ENCODE results near the gene CPED1.
"Not testable (repeated sequence)": the region's sequence is repeated elsewhere in the genome, so short reads cannot be mapped to it uniquely, and the experiment has no call there.

Gene CPED1

DNA sequence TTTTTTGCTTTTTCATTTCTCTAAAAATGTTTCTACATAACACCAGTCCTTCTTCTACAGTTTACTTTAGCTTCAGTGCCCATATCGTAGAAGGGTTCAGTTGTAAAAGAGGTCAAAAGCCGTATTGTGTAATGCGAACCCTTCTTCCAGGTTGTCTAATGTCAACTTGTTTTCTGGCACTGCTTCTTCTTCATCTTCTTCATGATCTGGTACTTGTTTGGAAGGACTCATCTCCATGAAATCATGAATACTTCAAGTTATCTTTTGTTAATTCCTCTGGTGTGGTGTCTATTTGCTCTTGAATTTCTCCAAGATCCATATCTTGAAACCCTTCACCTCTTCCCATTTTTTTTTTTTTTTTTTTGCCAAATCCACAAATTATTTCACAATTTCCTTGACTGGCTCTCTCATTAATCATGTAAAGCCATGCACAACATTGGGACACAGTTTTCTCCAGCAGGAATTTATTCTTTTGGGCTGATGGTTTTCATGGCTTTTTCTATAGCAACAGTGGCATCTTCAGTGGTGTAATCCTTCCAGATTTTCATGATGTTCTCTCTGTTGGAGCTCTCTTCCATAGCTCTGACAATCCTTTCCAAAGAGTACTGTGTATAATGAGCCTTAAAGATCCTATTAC lies 85.1 kb downstream of the CPED1 start:
- no peak for DNase-seq

DNA sequence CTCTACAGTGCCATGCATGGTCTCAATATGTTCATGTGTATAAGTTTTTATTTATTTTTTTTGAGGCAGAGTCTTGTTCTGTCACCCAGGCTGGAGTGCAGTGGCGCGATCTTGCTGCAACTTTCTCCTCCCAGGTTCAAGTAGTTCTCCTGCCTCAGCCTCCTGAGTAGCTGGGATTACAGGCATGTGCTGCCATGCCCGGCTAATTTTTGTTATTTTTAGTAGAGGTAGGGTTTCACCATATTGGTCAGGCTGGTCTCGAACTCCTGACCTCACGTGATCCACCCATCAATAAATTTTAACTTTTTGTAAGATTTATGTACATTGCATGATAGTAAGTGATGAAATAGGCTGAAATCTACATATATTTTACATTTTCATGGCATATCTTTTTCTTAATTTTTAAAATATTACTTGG lies 86.9 kb downstream of the CPED1 start:
- not testable (repeated sequence) for DNase-seq

DNA sequence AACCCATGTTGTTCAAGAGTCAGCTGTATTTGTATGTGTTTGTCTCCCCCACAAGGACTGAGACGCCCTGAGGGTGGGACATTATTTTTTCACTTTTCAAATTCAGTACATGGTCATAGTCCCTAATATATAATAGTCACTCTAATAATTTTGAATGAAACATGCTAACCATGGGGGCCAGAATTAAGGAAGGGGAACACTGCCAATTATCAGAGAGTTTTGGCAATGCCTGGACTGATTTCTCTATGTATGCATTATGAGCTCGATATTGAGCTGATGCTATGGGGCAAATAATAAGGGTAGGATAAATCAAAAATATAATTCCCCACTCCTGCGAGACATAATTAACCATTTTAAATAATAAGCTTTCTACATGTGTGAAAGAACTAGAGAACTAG lies 87.4 kb downstream of the CPED1 start:
- DNase-seq, result no peak

DNA sequence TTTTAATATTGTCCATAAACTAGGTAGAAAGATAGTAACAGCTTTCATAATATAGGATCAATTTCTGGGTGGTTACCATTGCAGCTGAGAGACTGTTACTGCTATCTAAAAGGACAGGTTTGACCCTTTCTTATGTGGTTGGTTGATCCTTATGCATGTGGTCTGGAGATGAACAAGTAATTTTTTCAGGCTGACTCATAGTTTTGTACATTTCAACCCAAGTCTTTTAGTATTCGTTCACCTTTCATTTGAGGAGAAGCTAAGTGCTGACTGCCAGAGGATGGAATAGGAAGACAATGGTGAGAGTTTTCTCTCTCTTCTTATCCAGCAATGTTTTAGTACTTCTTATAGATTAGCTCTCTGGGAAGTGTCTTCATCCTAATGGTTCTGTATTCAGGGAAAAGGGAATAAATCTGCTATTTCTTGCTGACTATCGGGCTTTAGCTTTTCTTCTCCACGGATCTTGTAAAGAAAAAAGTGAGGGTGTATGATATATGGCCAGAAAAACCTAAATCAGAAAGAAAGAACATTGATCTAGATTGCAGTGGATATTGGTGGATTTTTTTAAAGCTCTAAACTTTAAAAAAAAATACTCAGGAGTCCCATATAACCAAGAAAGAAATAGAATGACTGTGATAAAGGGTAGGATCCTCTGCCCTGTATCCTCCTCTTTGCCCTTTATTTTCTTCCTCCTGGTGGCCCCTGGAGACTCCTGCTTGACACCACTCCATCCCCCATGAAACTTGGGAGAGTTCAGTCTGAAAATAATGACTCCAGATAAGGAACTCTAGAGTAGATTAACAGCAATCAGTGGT lies 88.0 kb downstream of the CPED1 start:
- DNase-seq, result no peak

DNA sequence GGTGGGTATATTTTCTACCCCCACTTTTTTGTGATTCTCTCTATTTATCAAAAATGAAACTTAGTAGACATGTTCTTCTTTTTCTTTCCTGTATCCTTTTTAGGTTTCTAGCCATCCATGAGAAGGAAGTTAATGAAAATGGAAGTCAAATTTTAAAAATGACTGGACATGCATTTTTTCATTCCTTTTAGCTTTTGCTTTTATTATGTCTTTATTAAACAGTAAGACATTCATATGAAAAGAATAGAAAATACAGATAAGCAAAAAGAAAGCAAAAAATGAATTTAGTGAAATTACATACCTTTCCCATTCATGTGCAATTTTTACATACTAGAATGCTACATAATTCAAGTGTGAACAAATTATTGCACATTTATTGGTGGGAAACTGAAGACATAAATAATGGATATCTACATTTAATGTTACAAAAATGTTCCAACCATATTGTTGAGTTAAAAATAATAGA lies 88.7 kb downstream of the CPED1 start:
- DNase-seq, result no peak

DNA sequence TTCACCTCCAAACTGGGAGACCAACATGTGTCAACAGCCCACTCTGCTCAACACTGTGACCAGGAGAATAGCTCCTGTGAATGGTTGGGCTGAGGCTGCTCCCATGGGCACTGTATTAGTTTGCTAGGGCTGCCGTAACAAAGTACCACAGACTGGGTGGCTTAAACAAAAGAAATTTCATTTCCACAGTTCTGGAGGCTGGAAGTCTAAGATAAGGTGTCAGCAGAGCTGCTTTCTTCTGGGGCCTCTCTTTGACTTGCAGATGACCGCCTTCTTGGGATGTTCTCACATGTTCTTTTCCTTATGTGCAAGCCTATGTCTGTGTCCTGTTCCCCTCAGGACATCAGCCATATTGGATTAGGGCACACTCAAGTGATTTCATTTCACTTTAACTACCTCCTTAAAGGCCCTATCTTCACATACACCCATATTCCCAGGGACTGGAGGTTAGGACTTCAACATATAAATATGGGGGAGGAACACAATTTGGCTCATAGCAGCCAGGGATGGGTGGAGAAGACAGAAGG lies 90.3 kb downstream of the CPED1 start:
- no peak for DNase-seq

DNA sequence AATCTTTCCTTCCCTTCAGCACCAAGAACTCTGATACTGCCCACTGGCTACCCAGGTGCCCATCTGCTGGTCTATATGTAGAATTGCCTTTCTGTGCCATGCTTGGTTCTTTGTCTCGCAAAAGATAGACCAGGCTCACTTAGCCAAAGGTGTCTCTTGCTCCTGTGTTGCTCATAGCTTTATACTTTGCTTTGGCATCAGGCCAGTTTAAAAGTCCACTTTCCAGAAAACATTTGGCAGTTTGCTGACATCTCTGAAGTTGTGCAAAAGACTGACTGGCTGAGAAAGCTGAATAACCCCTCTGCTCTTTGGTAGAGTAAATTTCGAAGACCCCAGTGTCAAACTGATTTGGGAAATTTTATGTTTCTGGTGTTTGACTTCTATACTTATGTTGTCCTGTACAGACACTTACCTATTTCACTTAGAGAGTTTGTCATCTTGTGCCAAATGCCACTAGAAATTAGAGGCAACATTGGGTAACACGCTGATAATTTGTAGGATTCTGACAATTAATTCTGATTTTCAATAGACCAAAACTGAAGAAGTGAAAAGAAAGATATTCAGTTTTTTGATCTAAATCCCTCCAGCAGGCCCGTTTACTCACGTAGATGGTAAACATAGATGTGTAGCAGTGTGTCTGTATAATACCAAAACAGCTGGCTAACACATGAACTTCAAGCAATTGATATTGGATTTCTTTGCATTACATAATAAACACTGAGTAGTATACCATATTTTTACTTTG lies 91.1 kb downstream of the CPED1 start:
- DNase-seq, result no peak

DNA sequence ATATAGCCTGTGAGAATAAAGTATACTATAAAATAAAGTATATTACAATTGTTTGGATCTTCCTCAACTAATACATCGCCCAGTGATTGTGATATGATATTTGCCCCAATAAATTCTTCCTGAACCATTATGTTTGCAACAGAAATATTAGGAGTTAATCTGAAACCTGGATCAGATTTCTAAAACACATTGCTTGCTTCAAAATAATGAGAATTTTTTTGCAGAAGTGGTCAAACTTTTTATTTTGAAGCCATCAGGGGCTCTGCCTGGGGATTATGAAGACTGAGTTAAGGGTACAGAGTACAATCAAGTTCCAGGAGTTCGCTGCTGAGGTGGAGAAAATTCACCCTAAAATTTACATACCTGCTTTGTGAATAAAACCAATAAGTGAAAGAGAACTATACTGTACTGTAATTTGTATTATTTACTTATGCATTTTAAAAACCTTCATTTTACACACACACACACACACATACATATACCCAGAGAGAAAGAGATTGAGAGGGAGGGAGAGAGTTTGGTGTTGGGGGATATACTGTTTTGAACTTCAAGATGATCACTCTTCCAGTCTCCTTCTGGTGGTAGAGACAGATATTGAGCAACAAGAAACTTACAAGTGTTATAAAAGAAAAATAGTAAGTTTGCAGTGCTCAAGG lies 91.9 kb downstream of the CPED1 start:
- no peak for DNase-seq

DNA sequence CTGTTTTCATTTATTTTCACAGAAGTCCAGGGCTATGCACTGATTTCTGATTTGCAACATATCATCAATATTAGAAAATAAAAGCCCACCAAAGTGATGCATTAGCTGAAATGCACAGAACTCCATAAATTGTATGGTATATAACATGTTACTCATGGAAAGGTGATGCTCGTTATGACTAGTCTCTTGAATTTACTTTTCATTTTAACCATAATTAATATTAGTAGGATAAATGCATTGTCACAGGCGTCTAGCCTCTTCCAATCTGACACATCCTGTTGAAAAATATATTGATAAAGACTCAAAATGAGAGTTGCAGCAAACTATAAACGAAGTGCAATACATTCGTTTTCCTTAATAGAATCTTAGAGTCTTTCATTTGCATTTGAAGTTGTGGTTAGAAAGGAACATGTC lies 92.4 kb downstream of the CPED1 start:
- DNase-seq, result no peak

DNA sequence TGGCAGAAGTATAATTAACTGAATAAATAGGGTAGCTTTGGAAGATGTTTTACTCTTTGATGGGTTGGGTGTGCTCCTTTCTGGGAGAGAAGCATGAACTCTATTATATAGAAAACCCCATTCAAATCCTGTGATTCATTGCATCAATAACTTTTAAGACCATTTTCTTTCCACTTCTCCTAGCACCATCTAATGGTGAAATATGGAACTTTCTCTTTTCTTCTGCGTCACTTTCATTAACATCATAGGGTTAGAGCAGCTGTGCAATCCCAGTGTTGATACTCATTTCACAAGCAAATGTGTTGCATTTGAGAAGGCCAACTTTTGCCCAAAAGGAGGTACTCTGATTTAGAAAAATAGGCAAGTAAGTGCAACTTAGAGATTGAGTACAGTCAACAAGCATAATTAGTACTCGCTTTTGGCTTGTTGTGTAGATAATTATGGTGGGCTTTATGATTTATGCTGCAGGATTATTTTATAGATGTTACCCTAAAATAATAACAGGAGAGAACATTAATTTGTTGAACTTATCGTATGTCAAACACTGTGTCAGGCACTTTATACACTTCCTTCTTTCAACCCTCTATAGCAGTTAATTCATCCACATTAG lies 92.9 kb downstream of the CPED1 start:
- peak; percentile 7 for DNase-seq

DNA sequence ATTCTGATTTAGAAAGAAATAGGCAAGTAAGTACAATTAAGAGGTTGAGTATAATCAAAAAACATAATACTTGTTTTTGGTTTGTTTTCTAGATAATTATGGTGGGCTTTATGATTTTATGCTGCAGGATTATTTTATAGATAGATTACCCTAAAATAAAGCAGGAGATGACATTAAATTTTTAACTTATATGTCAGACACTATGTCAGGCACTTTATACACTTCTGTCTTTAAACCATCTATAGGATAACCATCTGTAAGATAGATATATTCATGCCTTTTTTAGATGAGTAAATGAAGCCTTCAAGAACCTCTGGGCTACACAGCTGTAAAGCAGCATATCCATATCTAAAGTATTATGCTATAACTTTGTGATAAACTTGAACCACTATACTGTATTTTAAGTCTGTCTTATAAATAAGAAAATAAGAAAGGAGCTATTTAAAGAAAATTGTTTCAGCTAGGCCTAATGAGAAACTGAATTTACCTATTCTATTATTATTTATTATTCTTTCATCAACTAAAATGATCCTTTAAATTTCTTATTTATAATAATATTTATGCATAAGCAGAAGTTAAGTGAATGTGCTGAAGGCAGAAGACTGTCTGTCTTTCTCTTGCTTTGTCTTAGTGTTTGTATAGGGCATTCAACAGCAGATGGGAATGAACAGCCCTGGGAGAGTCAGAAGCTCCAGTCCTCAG lies 94.0 kb downstream of the CPED1 start:
- DNase-seq, result no peak

DNA sequence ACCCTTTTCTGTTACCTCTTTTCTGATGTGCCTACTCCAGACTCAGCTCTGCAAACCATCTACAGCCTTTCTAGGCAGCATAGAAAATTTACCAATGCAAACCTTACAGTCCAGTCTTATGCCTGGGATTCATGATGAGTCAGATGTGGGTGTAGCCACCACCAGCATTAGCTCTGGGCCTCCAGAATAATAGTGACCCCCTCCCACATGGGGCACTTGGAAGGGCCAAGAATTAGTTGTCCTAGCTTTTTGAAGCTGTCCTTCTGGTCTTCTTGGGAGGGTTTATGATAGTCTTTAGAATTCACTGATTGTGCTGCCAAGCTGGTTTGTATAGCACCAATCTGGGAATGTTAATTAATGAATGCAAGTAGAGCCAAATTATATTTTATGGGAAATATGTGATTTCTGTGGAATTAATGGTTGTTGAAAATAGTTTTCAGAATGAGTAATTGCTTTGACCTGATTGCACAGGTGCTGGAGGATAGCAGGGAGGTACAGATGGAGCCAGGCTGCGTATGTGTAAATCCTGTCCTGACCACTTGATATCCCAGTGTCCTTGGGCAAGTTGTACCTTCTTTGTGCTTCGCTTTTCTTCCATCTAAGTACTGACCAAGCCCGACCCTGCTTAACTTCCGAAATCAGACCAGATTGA lies 94.8 kb downstream of the CPED1 start:
- no peak for DNase-seq

DNA sequence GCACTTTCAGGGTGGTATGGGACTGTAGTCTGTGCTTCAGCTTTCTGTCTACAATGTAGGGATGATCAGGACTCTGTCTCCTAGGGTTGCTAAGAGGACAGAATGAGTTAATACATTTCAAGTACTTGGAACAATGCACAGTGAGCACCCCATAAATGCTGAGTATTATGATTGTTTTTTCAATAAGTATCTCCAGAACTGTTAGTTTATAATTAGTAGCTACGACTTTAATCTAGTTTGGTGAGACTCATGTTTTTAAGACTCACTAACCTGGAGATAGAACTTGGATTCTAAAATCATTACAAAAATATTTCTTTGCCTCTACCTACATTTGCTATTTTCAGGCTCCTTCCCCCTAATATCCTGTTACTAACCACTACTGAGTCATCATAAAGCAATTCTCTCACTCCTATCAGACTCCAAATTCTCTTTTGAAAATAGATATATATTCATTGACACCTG lies 95.3 kb downstream of the CPED1 start:
- no peak for DNase-seq

DNA sequence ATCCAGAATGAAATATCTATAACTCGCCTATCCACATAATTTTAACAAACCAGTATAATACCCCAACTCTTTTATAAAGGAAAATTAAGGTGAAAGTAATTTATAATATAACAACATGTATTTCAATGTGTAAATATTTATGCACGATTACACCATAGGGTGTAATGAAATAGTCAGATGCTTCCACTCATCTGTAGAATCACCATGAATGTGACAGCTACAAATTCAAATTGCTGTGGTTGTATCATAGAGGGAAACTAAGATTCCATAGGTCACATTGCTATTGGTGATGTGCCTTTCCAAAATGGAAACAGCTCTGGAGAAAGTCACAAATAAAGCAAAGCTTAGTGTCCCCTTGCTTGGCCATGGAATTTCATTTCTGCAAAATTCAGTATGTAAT lies 95.7 kb downstream of the CPED1 start:
- DNase-seq, result no peak

DNA sequence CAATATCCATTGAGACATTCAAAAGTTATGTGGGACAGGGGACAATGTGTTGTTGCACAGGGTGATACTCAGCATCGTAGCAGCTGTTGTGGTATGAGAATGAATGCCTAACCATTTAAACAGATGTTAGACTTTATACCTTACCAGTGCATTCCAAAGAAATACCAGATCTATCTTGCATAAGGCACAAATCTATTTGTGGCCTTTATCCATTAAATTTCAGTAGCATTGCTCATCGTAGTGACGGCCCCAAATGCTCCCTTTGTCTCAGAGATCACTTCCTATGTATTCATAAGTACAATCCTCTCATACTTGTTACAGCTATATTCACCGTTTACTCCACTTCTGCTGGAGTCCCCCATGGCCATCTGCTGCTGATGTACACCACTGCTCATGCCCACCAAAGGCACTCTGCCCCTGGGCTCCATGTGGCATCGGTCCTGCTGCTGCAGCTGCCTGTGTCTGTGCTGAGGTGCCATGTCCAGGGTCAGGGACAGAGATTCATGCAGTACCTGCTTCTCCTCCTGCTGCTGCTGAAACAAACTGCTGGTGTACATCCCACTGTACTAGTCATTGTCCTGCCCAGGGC lies 96.3 kb downstream of the CPED1 start:
- DNase-seq, result no peak

DNA sequence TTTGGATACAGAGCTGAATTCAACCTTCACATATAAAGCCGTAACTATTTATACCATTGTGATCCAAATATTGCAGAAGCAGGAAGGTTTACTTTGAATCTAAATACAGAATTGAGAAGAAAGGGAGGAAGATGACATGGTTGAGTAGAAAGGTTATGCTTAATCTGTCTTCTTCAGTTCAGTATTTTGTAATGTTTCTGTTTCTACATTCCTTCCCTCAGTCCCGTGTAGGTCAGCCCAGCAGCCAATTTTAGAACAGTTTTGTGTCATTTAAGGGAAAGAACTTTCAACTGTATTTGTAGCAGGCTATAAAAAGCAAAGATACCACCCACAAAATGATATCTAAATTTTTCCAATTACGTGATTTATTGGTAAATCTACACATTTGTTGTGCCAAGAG lies 97.4 kb downstream of the CPED1 start:
- no peak for DNase-seq

DNA sequence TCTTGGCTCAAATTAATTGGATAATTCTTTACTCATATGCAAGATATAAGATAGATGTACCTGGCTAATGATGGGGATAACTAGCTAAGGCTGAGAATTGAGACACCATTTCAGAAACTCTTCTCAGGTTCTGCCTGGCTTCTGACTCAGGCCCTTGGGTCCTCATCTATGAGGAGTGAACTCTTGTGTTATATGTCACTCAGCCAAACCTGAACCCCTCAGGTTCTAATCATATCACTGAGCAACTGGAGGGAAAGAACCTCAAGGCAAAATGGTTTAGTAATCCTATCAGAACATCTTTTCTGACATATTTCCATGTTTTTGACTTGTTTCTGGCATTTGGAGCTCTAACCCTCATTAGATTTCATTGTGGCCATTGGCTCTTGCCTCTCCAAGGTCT lies 100.4 kb downstream of the CPED1 start:
- DNase-seq, result no peak

DNA sequence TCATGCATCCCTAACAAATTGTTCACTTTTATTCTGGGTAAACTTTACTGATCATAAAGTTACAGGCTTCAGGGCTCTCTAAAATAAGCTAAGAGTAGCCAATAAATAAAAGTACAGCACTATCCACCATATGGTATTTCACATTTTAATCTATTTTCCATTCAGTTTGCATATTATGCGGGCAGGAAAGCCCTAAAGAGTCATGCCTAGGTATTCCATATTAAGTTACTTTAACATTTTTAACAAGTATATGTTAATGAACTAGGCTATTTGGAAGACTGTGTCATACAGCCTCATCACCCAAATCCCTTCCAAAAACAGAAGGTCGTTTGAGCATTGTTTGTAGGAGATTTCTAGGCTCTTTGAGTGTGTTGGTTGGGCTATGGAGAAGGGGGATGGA lies 106.3 kb downstream of the CPED1 start:
- no peak for DNase-seq

DNA sequence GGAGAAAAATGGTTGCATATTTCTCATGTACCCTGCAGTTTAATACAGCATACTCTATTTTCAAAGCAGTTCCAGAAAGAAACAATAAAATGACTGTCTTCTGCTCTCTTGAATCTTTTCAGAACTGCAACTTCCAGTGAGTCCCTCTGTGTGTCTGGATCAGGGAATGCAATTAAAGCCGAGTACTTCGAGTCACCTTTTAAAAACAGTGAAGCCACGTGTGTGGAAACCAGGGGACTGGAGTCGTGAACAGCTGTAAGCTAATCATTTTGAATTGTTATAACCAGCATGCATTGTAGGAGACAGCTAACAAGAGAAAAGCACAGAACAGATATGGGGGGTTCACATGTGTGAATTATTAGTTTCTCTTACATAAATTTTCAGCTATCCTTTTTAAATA lies 109.1 kb downstream of the CPED1 start:
- no peak for DNase-seq

DNA sequence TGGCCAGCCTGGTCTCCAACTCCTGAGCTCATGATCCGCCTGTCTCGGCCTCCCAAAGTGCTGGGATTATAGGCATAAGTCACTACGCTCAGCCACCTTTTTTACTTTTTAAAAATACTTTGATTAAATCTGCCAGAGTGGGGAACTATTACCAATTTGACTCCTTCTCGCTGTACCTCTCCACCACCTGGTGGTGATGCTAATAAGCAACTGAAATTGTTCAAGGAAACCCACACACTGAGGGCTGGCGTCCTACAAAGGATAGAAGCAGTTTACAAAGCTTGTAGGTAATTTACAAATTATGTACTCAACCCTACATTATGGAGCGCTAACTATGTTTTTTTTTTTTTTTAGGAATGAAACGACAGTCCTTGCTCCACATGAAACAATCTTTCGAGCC lies 111.1 kb downstream of the CPED1 start:
- no peak for DNase-seq

DNA sequence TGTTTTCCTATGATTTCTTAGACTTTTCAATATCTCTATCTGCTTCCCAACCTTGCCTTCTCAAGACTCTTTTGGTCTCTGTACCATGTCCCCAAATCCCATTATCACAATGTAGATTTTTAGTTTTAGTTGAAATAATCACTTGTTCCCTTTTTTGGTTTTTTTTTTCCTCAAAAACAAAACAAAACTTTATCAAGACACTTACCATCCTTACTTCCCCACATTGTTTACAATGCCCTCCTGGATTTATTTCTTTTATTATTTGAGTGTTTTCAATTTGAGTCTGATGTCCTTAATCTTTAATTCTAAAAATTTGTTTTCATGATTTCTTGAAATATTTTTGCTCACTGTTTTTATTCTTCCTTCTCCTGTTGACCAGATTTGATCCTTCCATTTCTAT lies 112.6 kb downstream of the CPED1 start:
- no peak for DNase-seq

Measured in NCI-H2107 (cell line).